ENCODE data around the gene SLC25A21. TPM values are rescaled to one million over a fixed set of nuclear protein-coding genes. Genes with fewer than 3 reads are reported as not detected.

SLC25A21 gene
- total RNA-seq, 1 donor from 2014 or later: 6.4 TPM

- Histone ChIP-seq H3F3A (ENCODE audit: low read depth) (no peaks in the 10 kb centered on the region), H3K4me3 (no peak overlapping the region), H3K9me3 (ENCODE audit: low read depth) (no peaks in the 10 kb centered on the region), H4K20me1 (ENCODE audit: low read depth) (no peaks in the 10 kb centered on the region), H3K27ac (no peak overlapping the region), H3K79me2 (ENCODE audit: low read depth) (no peaks in the 10 kb centered on the region), H3K36me3 (no peaks in the 10 kb centered on the region), H3K4me1 (no peaks in the 10 kb centered on the region), H3K4me2 (no peak overlapping the region), H2AFZ (replicated peaks) (no peak overlapping the region), H3K27me3 (no peaks in the 10 kb centered on the region), H3K9ac (no peak overlapping the region)
- no peak for DNase-seq (ENCODE audit: low spot score)
- H3K9me3 Mint-ChIP-seq: no peaks in the 10 kb centered on the region
- H3K4me1 Mint-ChIP-seq: no peaks in the 10 kb centered on the region
- H3K27me3 Mint-ChIP-seq (ENCODE audit: insufficient read depth, low read depth): no peaks in the 10 kb centered on the region
- no peak overlapping the region for H3K4me3 Mint-ChIP-seq
- TF ChIP-seq CTCF (IDR thresholded peaks at IDR 0.05) (no peak), EZH2 (IDR thresholded peaks at IDR 0.05) (no peak), EZH2phosphoT487 (IDR thresholded peaks at IDR 0.05) (no peak)
- no peak overlapping the region for H3K27ac Mint-ChIP-seq
- no peaks in the 10 kb centered on the region for H3K36me3 Mint-ChIP-seq
These were observed 196.6 kb downstream of the SLC25A21 start for GRCh38 chr14:36975834-36976233.

GRCh38 chr14:36974985-36975384, 197.4 kb downstream of the SLC25A21 start:
- H3K9ac ChIP-seq: no peak overlapping the region
- Mint-ChIP-seq H3K4me3 (no peak overlapping the region), H3K36me3 (no peaks in the 10 kb centered on the region), H3K27me3 (ENCODE audit: insufficient read depth, low read depth) (no peaks in the 10 kb centered on the region), H3K27ac (no peak overlapping the region), H3K9me3 (no peaks in the 10 kb centered on the region), H3K4me1 (no peaks in the 10 kb centered on the region)
- no peak overlapping the region for H3K27ac ChIP-seq
- no peaks in the 10 kb centered on the region for H3K79me2 ChIP-seq (ENCODE audit: low read depth)
- H3K9me3 ChIP-seq (ENCODE audit: low read depth): no peaks in the 10 kb centered on the region
- no peak overlapping the region for H3K4me3 ChIP-seq
- H3K4me2 ChIP-seq: no peak overlapping the region
- no peaks in the 10 kb centered on the region for H3K27me3 ChIP-seq
- DNase-seq (ENCODE audit: low spot score): no peak
- no peaks in the 10 kb centered on the region for H4K20me1 ChIP-seq (ENCODE audit: low read depth)
- H3F3A ChIP-seq (ENCODE audit: low read depth): no peaks in the 10 kb centered on the region
- no peak for TF ChIP-seq EZH2phosphoT487 (IDR thresholded peaks at IDR 0.05)
- TF ChIP-seq CTCF (IDR thresholded peaks at IDR 0.05): no peak
- no peak for TF ChIP-seq EZH2 (IDR thresholded peaks at IDR 0.05)
- H2AFZ ChIP-seq (replicated peaks): no peak overlapping the region
- H3K36me3 ChIP-seq: no peaks in the 10 kb centered on the region
- H3K4me1 ChIP-seq: no peaks in the 10 kb centered on the region

- H3K27ac ChIP-seq: no peak overlapping the region
- Mint-ChIP-seq H3K9me3 (no peaks in the 10 kb centered on the region), H3K4me3 (no peak overlapping the region), H3K4me1 (no peaks in the 10 kb centered on the region), H3K27ac (no peak overlapping the region), H3K27me3 (ENCODE audit: insufficient read depth, low read depth) (no peaks in the 10 kb centered on the region), H3K36me3 (no peaks in the 10 kb centered on the region)
- H2AFZ ChIP-seq (replicated peaks): no peak overlapping the region
- H3K36me3 ChIP-seq: no peaks in the 10 kb centered on the region
- TF ChIP-seq EZH2phosphoT487 (IDR thresholded peaks at IDR 0.05) (no peak), EZH2 (IDR thresholded peaks at IDR 0.05) (no peak), CTCF (IDR thresholded peaks at IDR 0.05) (no peak)
- no peak for DNase-seq (ENCODE audit: low spot score)
- no peaks in the 10 kb centered on the region for H3K27me3 ChIP-seq
- H3K4me1 ChIP-seq: no peaks in the 10 kb centered on the region
- no peaks in the 10 kb centered on the region for H3K79me2 ChIP-seq (ENCODE audit: low read depth)
- H3K4me3 ChIP-seq: no peak overlapping the region
- H3K4me2 ChIP-seq: no peak overlapping the region
- no peaks in the 10 kb centered on the region for H3F3A ChIP-seq (ENCODE audit: low read depth)
- no peaks in the 10 kb centered on the region for H3K9me3 ChIP-seq (ENCODE audit: low read depth)
- H3K9ac ChIP-seq: no peak overlapping the region
- H4K20me1 ChIP-seq (ENCODE audit: low read depth): no peaks in the 10 kb centered on the region
These were observed 198.5 kb downstream of the SLC25A21 start for GRCh38 chr14:36973806-36974442.
